IMR-90 (cell line): ENCODE data around the gene LRRC37A. TPM values are rescaled to one million over a fixed set of nuclear protein-coding genes. Genes with fewer than 3 reads are reported as not detected.

Source experiments
- microRNA-seq, 2 experiments: library from miRNA; stranded (forward) in 1 of 2; unstranded in 1 of 2; fragments of 10-50 nt in 1 of 2; fragments of <30 nt in 1 of 2; gene quantifications in 1 of 2; microRNA quantifications in 1 of 2; one replicate each; pipeline versions ENCODE3 to v1.1.0; 2013 to 2020; ENCODE audit not compliant: insufficient read depth in 1 of 2, insufficient read length in 1 of 2, unreplicated experiment in 1 of 2
- polyA plus RNA-seq, 3 experiments: library from polyadenylated mRNA; depleted of rRNA; stranded (reverse); fragments of >200 nt; gene quantifications; 2 replicates each; pipeline ENCODE4 v1.2.3, GENCODE V29; 2012; ENCODE audit warnings: low replicate concordance in 1 of 3
- small RNA-seq, 5 experiments: library from RNA; depleted of rRNA; stranded (forward); fragments of <200 nt; gene quantifications; one replicate each; pipeline ENCODE3, GENCODE V24; 2012
- total RNA-seq: library from RNA; depleted of rRNA; stranded (reverse); fragments of >200 nt; gene quantifications from 2 replicates; pipeline ENCODE4 v1.2.3, GENCODE V29; 2012; rRNA removed

Gene LRRC37A
- total and polyA plus RNA-seq, 2 of the 4 experiments (the other 2 are of a cell fraction): 0.72 to 0.91 TPM

Small RNA genes within 50 kb of the gene (microRNA-seq; reads per million reads assigned to microRNA genes)
- gene RN7SL656P (ENCODE audit: insufficient read depth, insufficient read length): not detected

Small RNA genes within 50 kb of the gene (small RNA-seq; reads per million reads assigned to genes)
- gene RN7SL656P: 0 reads per million in 5 experiments

Other genes with a start within 250 kb of the LRRC37A start
- 48.0 and 49.6 TPM in 2 replicates for gene KANSL1, start 101.7 kb upstream of the LRRC37A start, total RNA-seq
- gene KANSL1, start 101.7 kb upstream of the LRRC37A start, polyA plus RNA-seq (2012; rRNA removed): 15.6 and 19.1 TPM in 2 replicates
- 4.8 and 5.0 TPM in 2 replicates for gene ARL17B, start 66.6 kb downstream of the LRRC37A start, total RNA-seq
- gene ARL17B, start 66.6 kb downstream of the LRRC37A start, polyA plus RNA-seq (2012; rRNA removed): 4.6 and 6.5 TPM in 2 replicates
- 3.1 and 3.2 TPM in 2 replicates for gene LRRC37A2, start 217.3 kb downstream of the LRRC37A start, total RNA-seq
- gene LRRC37A2, start 217.3 kb downstream of the LRRC37A start, polyA plus RNA-seq (2012; rRNA removed): 2.3 and 2.7 TPM in 2 replicates